ENCODE results near the gene TPMT. TPM values are rescaled to one million over a fixed set of nuclear protein-coding genes. Genes with fewer than 3 reads are reported as not detected.

The TPMT gene
- total RNA-seq, 3 donors from 2014 or later: 5.6 to 10.2 (median 8.9) TPM

DNA sequence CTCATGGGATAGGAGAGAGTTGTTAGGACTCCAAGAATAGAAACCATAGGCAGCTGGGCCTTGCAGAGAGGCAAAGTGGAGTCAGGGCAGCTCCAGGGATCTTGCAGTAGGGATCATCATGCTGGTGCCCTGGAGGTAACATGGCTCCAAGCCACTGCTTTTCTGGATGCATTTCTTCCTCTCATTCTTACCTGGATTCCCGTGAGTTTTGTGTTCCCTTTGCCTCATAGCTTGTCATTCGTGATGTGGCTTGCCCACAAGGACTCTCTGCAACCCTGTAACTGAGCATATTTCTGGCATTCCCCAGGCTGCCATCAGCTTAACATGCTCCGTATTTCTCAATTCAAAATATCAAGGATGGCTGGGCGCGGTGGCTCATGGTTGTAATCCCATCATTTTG, 37.7 kb downstream of the TPMT start:
- Histone ChIP-seq H3K4me1 (no peaks in the 10 kb centered on the region), H3K4me3 (no peak overlapping the region), H3K36me3 (no peaks in the 10 kb centered on the region), H3K9me3 (peaks cover 0 to 3% of the 10 kb centered on the region in 2 donors), H3K27me3 (no peaks in the 10 kb centered on the region), H3K27ac (no peak overlapping the region)
- TF ChIP-seq POLR2AphosphoS5 (IDR thresholded peaks at IDR 0.05) (no peak), POLR2A (IDR thresholded peaks at IDR 0.05) (no peak)
- TF ChIP-seq, protein P1, sequence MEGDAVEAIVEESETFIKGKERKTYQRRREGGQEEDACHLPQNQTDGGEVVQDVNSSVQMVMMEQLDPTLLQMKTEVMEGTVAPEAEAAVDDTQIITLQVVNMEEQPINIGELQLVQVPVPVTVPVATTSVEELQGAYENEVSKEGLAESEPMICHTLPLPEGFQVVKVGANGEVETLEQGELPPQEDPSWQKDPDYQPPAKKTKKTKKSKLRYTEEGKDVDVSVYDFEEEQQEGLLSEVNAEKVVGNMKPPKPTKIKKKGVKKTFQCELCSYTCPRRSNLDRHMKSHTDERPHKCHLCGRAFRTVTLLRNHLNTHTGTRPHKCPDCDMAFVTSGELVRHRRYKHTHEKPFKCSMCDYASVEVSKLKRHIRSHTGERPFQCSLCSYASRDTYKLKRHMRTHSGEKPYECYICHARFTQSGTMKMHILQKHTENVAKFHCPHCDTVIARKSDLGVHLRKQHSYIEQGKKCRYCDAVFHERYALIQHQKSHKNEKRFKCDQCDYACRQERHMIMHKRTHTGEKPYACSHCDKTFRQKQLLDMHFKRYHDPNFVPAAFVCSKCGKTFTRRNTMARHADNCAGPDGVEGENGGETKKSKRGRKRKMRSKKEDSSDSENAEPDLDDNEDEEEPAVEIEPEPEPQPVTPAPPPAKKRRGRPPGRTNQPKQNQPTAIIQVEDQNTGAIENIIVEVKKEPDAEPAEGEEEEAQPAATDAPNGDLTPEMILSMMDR (IDR thresholded peaks at IDR 0.05): no peak
- no peak for DNase-seq (ENCODE audit: low spot score in 2 of 2)
- intact Hi-C loops (cut with DNase I; ENCODE audit: low total_unique reads): no loop called here

DNA sequence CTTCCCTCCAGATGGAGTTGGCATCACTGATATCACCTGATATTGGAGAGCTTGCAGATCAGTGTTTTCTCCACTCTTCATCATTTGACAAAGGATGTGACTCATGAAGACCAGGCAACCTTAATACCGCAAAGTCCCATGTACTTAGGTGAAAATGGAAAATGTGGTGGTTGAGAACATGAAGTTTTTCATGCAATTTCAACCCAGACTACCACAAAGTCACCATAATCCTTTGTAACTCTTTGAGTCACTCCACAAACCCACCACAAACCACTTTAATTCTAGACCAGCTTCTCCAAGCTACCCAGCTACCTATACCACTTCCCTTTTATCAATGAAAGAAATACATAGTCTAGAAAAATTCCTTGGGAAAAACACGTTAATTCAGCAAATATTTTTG, 39.5 kb downstream of the TPMT start:
- TF ChIP-seq POLR2AphosphoS5 (IDR thresholded peaks at IDR 0.05): no peak
- TF ChIP-seq POLR2A (IDR thresholded peaks at IDR 0.05): no peak
- TF ChIP-seq, protein P1 (IDR thresholded peaks at IDR 0.05): no peak
- Histone ChIP-seq H3K9me3 (no peaks in the 10 kb centered on the region), H3K27me3 (no peaks in the 10 kb centered on the region), H3K36me3 (no peaks in the 10 kb centered on the region), H3K4me1 (no peaks in the 10 kb centered on the region), H3K27ac (no peak overlapping the region), H3K4me3 (no peak overlapping the region)
- no peak for DNase-seq (ENCODE audit: low spot score in 2 of 2)
- intact Hi-C loops (cut with DNase I; ENCODE audit: low total_unique reads): no loop called here

DNA sequence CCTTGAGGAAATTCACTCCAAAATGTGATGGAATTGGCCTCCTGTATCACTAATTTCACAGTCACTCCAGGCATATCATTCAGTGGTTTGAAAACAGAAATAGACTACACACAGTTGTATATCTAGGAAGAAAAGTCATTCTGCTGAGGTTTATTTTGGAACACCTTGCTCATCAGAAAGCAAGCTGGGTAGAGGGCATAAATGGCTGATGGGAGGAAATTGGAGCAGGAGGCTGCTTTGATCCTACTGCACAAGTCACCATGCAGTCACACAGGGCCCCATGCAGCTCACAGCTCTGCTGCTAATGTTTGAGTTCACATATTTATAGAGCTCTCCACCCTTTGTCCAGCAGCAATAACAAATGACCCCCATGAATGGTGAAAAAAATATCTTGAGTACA, 44.7 kb downstream of the TPMT start:
- H3K27me3 ChIP-seq: no peaks in the 10 kb centered on the region
- intact Hi-C loops (cut with DNase I; ENCODE audit: low total_unique reads): no loop called here
- peaks cover 6% of the 10 kb centered on the region in 2 donors for H3K9me3 ChIP-seq
- no peaks in the 10 kb centered on the region for H3K36me3 ChIP-seq
- no peaks in the 10 kb centered on the region for H3K4me1 ChIP-seq
- TF ChIP-seq, protein P1 (IDR thresholded peaks at IDR 0.05): no peak
- TF ChIP-seq POLR2A (IDR thresholded peaks at IDR 0.05) (no peak), POLR2AphosphoS5 (IDR thresholded peaks at IDR 0.05) (no peak)
- H3K27ac ChIP-seq: no peak overlapping the region
- DNase-seq (ENCODE audit: low spot score in 2 of 2): no peak
- no peak overlapping the region for H3K4me3 ChIP-seq

DNA sequence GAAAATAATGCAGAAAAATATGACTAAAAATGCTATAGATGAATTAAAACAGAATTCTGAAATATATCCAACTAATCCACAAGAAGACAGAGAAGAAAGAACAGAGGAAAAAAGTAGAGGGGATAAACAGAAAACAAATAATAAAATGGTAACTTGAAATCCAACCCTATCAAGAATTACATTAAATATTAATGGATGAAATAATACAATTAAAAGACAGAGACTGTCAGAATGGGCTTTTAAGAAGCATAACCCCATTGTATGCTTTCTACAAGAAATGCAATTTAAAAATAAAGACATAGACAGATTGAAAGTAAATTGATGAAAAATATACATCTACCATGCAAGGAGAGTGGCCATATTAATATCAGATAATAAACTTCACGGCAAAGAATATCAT, 47.8 kb downstream of the TPMT start:
- no peaks in the 10 kb centered on the region for H3K27me3 ChIP-seq
- intact Hi-C loops (cut with DNase I; ENCODE audit: low total_unique reads): no loop called here
- H3K4me3 ChIP-seq: no peak overlapping the region
- peaks cover 6% of the 10 kb centered on the region in 2 donors for H3K9me3 ChIP-seq
- TF ChIP-seq, protein P1 (IDR thresholded peaks at IDR 0.05): no peak
- TF ChIP-seq POLR2A (IDR thresholded peaks at IDR 0.05): no peak
- no peak for TF ChIP-seq POLR2AphosphoS5 (IDR thresholded peaks at IDR 0.05)
- no peak for DNase-seq (ENCODE audit: low spot score in 2 of 2)
- H3K4me1 ChIP-seq: no peaks in the 10 kb centered on the region
- H3K27ac ChIP-seq: no peak overlapping the region
- H3K36me3 ChIP-seq: no peaks in the 10 kb centered on the region

DNA sequence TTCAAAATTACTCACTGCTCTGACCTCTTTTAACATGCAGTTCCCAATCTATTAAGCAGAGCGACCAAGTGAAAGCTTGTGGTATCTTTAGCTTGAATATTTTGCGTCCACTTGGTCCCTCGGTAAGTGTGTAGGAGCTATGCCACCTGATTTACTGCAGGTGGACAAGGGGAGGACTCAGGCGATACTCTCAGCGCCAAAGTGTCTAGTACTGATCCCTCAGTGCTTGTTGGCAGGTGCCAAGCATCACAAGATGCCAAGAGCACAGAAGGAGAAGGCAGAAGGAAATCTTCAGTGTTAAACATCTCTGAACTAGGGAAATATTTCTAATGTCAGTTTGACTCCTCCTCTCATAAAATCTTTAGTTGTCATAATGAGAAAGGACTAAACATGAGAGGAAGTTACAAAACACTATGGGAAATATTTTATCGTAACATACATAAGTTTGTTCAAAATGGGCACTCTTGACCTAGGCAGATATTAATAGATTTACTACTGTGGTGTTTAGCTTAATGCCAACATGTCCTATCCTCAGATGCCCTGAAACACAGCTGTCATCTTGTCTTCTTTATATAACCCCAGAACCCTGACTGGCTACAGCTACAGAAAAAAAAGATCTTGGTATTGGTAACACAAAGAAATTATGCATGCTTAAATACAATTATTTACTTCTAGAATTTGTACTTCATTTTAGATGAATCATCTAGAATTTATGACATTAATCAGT, 51.9 kb downstream of the TPMT start:
- Histone ChIP-seq H3K27me3 (no peaks in the 10 kb centered on the region), H3K36me3 (no peaks in the 10 kb centered on the region), H3K9me3 (peaks cover 6% of the 10 kb centered on the region in 2 donors), H3K4me3 (no peak overlapping the region), H3K4me1 (peaks cover 0 to 5% of the 10 kb centered on the region in 2 donors), H3K27ac (no peak overlapping the region)
- DNase-seq (ENCODE audit: low spot score in 2 of 2): no peak
- intact Hi-C loops (cut with DNase I; ENCODE audit: low total_unique reads): no loop called here
- TF ChIP-seq, protein P1 (IDR thresholded peaks at IDR 0.05): no peak
- TF ChIP-seq POLR2A (IDR thresholded peaks at IDR 0.05): no peak
- TF ChIP-seq POLR2AphosphoS5 (IDR thresholded peaks at IDR 0.05): no peak

Measured in breast epithelium (tissue), 4 donors.